Aorta (tissue), 4 donors: Measurements from ENCODE around the gene L2HGDH. TPM values are rescaled to one million over a fixed set of nuclear protein-coding genes. Genes with fewer than 3 reads are reported as not detected.

Experiments used
- microRNA-seq, 2 donors: library from miRNA; unstranded; fragments of <30 nt; microRNA quantifications; one replicate each; pipeline ENCODE4 v1.2.0, GENCODE V29; 2020
- polyA plus RNA-seq, 2 donors: library from polyadenylated mRNA; stranded (reverse); fragments of 200-250 nt; gene quantifications; one replicate each; pipeline ENCODE4 v1.2.3, GENCODE V29; 2013
- total RNA-seq, 2 donors: library from RNA; stranded (reverse); fragmentation: NEBNext Ultra II Directional; extraction: Animal tissue kit (Norgen Biotek cat#: 25700); gene quantifications; one replicate each; pipeline ENCODE4 v1.2.1, GENCODE V29; 2021
- donor health status: healthy with polysubstance abuse.
- donor health status: Bipolar disorder and iron deficiency.
- donor health status: DM: no; HTN: no; CAD: no.
- donor health status: DM: yes; HTN: yes; CAD: no.

L2HGDH gene
- total and polyA plus RNA-seq, 4 donors: 1.9 to 2.7 (median 2.3) TPM

Small RNAs within 50 kb of the gene (microRNA-seq; reads per million reads assigned to microRNA genes)
- 0 reads per million in 2 donors for gene MIR4504

Other genes with a start within 250 kb of the L2HGDH start
- gene VCPKMT, start 195.7 kb downstream of the L2HGDH start, total RNA-seq: 1 to 10 TPM; 8.5 to 9.1 TPM
- 10 to 100 TPM in 1 of 2 donors, 1 to 10 TPM in 1; 4.5 to 11.6 TPM for gene VCPKMT, start 195.7 kb downstream of the L2HGDH start, polyA plus RNA-seq
- 10 to 100 TPM; 37.0 to 41.7 TPM for gene SOS2, start 80.7 kb downstream of the L2HGDH start, total RNA-seq
- 10 to 100 TPM; 11.7 to 14.8 TPM for gene SOS2, start 80.7 kb downstream of the L2HGDH start, polyA plus RNA-seq
- gene DMAC2L, start 95 bp upstream of the L2HGDH start, total RNA-seq: 10 to 100 TPM; 13.1 to 15.8 TPM
- gene DMAC2L, start 95 bp upstream of the L2HGDH start, polyA plus RNA-seq: 10 to 100 TPM in 1 of 2 donors, 1 to 10 TPM in 1; 6.8 to 11.4 TPM
- gene CDKL1, start 84.7 kb upstream of the L2HGDH start, total RNA-seq: 1 to 10 TPM; 8.8 to 9.7 TPM
- 1 to 10 TPM; 1.6 to 2.0 TPM for gene CDKL1, start 84.7 kb upstream of the L2HGDH start, polyA plus RNA-seq
- 10 to 100 TPM; 53.9 to 67.0 TPM for gene MAP4K5, start 220.3 kb upstream of the L2HGDH start, total RNA-seq
- gene MAP4K5, start 220.3 kb upstream of the L2HGDH start, polyA plus RNA-seq: 10 to 100 TPM; 16.0 to 23.0 TPM
- 10 to 100 TPM in 1 of 2 donors, 1 to 10 TPM in 1; 9.2 to 11.0 TPM for gene ATL1, start 247.9 kb upstream of the L2HGDH start, total RNA-seq
- 1 to 10 TPM; 3.9 to 8.1 TPM for gene ATL1, start 247.9 kb upstream of the L2HGDH start, polyA plus RNA-seq